Stimulated activated naive CD8-positive, alpha-beta T cell treated with anti-CD3 and anti-CD28 coated beads, Interleukin-15, amount 100 ng/mL, for 72 hours (primary cell): ENCODE measurements around the gene MOXD1.
"Not testable (repeated sequence)": the region's sequence is repeated elsewhere in the genome, so short reads cannot be mapped to it uniquely, and the experiment has no call there.

Source experiments
- ATAC-seq: fragments of 150-1000 bp; cut with Tn5 transposase; 2 replicates; pipeline ENCODE4 v1.10.0; 2021; ENCODE audit warnings: mild to moderate bottlenecking, moderate library complexity
- DNase-seq, 2 donors: peaks; one replicate each; pipeline ENCODE4 v3.0.0; 2021 to 2022
- H3K27ac Mint-ChIP-seq, 2 donors: one replicate each; pipeline ENCODE4 v1.8.0; 2022; ENCODE audit warnings: mild to moderate bottlenecking in 2 of 2, mixed read lengths in 2 of 2, moderate library complexity in 2 of 2
- H3K27me3 Mint-ChIP-seq: one replicate; pipeline ENCODE4 v1.8.0; 2022; ENCODE audit warnings: mixed read lengths
- H3K4me1 Mint-ChIP-seq: one replicate; pipeline ENCODE4 v1.8.0; 2022; ENCODE audit warnings: mild to moderate bottlenecking, mixed read lengths
- H3K4me3 Mint-ChIP-seq, 2 donors: one replicate each; pipeline ENCODE4 v1.8.0; 2022; ENCODE audit warnings: mild to moderate bottlenecking in 2 of 2, mixed read lengths in 2 of 2, moderate library complexity in 1 of 2
- H3K9me3 Mint-ChIP-seq, 2 donors: one replicate each; pipeline ENCODE4 v1.8.0; 2022; ENCODE audit warnings: mixed read lengths in 2 of 2

MOXD1 gene

DNA sequence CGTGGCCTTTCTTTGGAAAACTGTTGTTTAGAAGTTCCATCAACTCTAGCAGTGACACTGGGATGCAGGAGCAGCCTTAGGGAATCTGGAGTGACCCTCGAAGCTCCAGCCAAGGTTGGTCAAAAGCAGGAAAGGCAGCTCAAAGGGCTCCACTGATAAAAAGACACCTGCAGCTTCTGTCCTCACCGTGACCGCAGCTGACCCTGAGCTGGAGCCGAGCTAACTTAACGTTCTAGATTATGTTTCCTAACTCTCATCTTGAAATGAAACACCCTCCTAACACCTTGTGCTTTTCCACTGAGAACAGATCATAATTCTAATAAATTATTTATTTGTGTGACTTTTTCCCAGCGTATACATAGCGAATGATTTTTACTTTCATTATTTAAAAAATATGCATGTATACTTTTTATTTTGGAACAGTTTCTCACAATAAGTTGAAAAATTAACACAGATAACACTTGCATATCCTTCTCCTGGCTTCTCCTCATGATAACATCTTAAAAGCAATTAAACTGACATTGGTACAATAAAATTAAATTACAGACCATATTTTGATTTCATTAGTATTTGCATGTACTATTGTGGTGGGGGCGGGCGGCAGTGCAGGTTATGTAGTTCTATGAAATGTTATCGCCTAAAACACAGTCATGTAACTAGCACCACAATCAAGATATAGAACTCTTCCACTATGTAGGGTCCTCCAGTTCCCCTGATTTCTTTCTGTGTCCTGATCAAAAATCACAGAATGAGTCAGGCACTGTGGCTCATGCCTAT is 116.1 kb downstream of the MOXD1 start:
- peaks cover 16% of the 10 kb centered on the region for H3K27me3 Mint-ChIP-seq
- no peaks in the 10 kb centered on the region for H3K4me1 Mint-ChIP-seq
- ATAC-seq (no peak), DNase-seq (no peak)
- no peak overlapping the region for H3K27ac Mint-ChIP-seq
- H3K4me3 Mint-ChIP-seq: no peak overlapping the region
- H3K9me3 Mint-ChIP-seq: no peaks in the 10 kb centered on the region

DNA sequence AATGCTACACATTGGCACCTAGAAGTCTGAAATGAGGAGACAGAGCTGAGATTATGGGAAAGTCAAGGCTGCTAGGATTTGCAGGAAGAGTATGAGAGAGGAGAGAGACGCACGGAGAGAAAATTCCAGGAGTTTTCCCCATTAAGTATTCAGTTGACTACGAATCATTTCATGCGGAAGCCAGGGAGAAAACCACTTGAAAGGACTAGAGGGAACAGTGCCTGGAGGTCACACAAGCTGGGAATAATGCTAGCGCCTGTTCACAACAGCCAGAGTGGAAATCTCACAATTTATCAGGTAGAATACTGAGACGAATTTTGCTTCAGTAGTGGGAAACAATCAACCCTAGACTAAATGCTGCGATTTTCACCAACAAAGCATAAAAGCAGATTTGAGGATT is 118.6 kb downstream of the MOXD1 start:
- peaks cover 7% of the 10 kb centered on the region for H3K27me3 Mint-ChIP-seq
- no peaks in the 10 kb centered on the region for H3K4me1 Mint-ChIP-seq
- DNase-seq (no peak), ATAC-seq (no peak)
- no peak overlapping the region for H3K4me3 Mint-ChIP-seq
- no peaks in the 10 kb centered on the region for H3K9me3 Mint-ChIP-seq
- H3K27ac Mint-ChIP-seq: no peak overlapping the region

DNA sequence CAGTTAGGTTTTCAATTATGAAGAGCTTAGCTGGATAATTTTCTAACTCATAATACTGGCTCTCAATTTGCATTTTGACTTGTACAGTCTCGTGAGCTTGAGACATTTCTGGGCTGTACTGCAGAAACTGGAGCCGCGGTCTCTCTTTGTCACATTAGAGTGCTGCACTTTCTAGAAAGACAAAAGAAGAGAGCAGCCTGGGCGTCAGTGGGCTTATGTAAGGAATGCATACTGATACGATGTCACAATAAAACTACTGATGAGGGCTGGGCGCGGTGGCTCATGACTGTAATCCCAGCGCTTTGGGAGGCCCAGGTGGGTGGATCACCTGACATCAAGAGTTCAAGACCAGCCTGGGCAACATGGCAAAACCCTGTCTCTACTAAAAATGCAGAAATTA is 120.8 kb downstream of the MOXD1 start:
- H3K9me3 Mint-ChIP-seq: no peaks in the 10 kb centered on the region
- ATAC-seq: no peak
- no peaks in the 10 kb centered on the region for H3K4me1 Mint-ChIP-seq
- no peak overlapping the region for H3K4me3 Mint-ChIP-seq
- H3K27me3 Mint-ChIP-seq: peaks cover 13% of the 10 kb centered on the region
- H3K27ac Mint-ChIP-seq: no peak overlapping the region
- DNase-seq: no peak

DNA sequence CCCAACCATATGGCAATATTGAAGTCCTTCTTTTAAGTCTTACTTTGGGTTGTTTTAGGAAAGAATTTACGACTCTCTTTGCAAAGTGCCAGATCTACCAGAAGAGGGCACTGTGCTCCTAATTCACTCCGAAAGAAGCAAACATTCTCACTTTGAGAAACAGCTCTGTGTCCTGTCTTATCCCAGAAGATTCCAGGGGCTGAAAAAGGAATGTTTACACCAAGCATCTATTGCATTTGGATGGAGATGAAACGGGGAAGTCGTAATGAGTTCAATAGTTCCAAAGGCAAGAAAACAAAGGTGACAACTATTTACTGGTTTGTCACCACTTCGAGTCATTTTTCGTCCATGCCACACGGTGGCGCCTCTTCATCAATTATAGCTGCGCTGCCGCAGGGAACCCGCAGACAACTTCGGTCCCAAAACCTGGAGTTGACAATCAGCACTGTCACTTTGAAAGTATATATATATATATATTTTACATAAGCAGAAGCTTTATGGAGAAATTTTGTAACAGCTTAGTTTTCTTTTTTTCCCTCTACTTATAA is 121.6 kb downstream of the MOXD1 start:
- H3K4me3 Mint-ChIP-seq: peak overlapping the region; percentile 75 to 86
- no peak overlapping the region for H3K27ac Mint-ChIP-seq
- peaks cover 21% of the 10 kb centered on the region for H3K27me3 Mint-ChIP-seq
- no peaks in the 10 kb centered on the region for H3K4me1 Mint-ChIP-seq
- ATAC-seq: peak; percentile 65
- no peaks in the 10 kb centered on the region for H3K9me3 Mint-ChIP-seq
- DNase-seq: peak; percentile 68 to 71

DNA sequence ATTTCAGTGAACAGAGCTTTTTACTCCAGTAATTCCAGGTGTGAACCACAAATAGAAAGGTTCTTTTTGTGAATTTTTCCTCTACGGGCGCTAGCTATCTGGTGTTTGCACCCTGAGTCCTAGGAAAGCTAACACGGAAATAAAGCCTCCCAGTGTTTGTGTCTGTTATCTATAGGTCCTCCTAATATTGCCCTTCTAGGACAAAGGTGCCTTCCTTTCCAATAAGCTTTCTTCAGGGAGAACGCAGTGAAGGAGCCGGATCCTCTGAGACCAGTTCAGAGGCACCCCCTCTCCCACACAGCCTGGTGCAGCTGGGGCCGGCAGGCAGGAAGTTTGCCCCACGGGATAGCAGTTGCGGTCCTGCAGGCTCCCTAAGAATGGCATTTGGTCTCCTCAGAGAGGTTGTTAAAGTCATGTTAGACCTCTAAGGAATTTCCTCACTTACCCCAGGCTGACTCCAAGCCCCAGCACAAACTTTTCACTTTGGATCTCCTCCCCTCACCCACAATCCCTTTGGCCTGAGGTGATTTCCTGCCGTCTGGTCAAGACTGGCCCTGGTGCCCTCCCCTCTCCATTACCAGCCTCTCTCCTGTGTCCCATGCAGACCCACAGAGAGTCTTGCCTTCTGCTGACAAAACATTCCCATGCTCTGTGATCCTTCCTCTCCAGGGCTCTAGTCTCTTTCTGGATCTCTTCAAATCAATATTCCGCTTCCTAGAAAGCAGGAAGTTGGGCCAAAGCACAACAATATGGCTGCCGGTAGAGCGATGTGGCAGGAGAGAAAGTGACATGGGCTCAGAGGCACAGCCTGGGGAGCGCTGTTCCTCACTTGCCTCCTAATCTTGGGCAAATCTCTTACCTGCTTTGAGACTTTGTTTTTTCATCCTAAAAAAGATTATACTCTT is 126.0 kb downstream of the MOXD1 start:
- peak overlapping the region in 1 of 2 donors; percentile 82 for H3K27ac Mint-ChIP-seq
- H3K27me3 Mint-ChIP-seq: peaks cover 13% of the 10 kb centered on the region
- DNase-seq (no peak), ATAC-seq (no peak)
- H3K9me3 Mint-ChIP-seq: no peaks in the 10 kb centered on the region
- H3K4me3 Mint-ChIP-seq: no peak overlapping the region
- H3K4me1 Mint-ChIP-seq: no peaks in the 10 kb centered on the region

DNA sequence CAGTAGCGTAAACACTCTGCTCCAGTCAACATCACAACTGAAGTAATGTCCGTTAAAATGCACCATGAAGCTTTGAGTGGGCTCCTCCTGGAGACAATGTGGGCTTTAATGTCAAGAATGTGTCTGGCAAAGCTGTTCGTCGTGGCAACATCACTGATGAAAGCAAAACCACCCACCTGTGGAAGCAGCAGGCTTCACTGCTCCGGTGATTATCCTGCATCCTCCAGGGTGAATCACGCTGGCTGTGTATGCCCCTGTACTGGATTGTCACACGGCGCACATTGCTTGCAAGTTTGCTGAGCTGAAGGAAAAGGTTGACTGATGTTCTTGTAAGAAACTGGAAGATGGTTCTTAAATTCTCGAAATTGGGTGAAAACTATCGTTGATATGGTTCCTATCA is 128.5 kb downstream of the MOXD1 start:
- no peak for ATAC-seq
- H3K27me3 Mint-ChIP-seq: peaks cover 13% of the 10 kb centered on the region
- H3K4me3 Mint-ChIP-seq: no peak overlapping the region
- H3K27ac Mint-ChIP-seq: no peak overlapping the region
- no peaks in the 10 kb centered on the region for H3K4me1 Mint-ChIP-seq
- no peak for DNase-seq
- no peaks in the 10 kb centered on the region for H3K9me3 Mint-ChIP-seq

DNA sequence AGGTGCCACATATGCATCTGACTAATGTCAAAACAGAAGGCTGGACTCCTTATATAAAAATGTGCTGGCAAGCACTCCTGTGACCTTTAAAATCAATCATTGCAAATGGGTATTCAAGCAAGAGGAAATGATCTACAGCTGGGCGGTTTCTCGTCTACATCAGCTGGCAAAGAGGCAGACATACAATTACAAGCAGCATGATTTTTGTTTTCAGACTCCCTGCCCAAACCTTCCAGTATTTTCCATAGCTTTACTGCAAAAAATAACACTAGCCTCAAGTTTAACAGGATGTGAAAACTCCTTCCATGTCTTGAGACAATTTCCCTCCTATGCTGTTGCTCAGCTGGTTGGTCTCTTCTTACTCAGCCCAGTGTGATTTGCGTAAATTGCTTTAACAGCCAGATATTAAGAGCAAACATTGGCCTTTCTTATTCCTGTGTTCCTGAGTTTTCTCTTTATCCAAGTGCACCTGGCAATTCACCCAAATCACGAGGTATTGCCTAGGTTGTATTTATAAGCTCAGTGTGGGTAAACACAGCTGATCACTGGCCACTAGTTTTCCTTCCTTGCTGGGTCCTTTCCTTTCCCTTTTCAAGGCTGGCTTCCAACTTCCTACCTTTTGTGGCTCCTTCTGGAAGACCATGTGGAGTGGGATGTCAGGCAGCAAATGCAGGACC is 130.4 kb downstream of the MOXD1 start:
- peaks cover 12% of the 10 kb centered on the region for H3K27me3 Mint-ChIP-seq
- H3K4me3 Mint-ChIP-seq: no peak overlapping the region
- H3K27ac Mint-ChIP-seq: no peak overlapping the region
- H3K4me1 Mint-ChIP-seq: no peaks in the 10 kb centered on the region
- no peaks in the 10 kb centered on the region for H3K9me3 Mint-ChIP-seq
- ATAC-seq (no peak), DNase-seq (no peak)

DNA sequence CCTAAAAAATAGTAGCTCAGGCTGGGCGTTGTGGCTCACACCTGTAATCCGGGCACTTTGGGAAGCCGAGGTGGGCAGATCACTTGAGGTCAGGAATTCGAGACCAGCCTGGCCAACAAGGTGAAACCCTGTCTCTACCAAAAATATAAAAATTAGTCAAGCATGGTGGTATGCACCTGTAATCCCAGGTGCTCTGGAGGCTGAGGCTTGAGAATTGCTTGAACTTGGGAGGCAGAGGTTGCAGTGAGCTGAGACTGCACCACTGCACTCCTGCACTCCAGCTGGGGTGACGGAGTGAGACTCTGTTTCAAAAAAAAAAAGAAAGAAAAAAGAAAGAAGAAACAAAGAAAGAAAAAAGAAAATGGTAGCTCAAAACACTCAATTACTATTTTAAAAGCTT is 132.6 kb downstream of the MOXD1 start:
- not testable (repeated sequence) for H3K4me1 Mint-ChIP-seq, DNase-seq, H3K9me3 Mint-ChIP-seq, H3K27ac Mint-ChIP-seq, ATAC-seq, H3K4me3 Mint-ChIP-seq, H3K27me3 Mint-ChIP-seq

DNA sequence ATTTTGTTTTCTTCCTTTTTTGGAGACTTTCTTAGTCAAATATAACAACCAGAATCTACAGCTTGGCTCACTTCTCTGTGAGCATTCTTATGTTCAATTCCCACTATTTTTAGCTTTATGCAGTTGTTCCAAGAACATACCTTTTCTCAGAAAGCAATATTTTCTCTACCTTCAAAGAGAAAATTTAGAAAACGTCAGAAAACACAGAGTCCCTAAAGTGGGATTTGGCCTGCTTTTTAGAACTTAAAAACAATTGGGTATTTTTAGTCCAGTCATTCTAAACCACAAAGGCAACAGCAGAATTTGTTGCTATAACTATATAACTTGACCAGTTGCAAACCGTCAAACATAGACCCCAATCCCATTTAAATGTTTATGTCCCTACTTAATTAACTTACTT is 133.1 kb downstream of the MOXD1 start:
- Mint-ChIP-seq H3K27ac (no peak overlapping the region), H3K27me3 (no peaks in the 10 kb centered on the region), H3K4me1 (no peaks in the 10 kb centered on the region), H3K4me3 (no peak overlapping the region), H3K9me3 (no peaks in the 10 kb centered on the region)
- DNase-seq (no peak), ATAC-seq (no peak)

DNA sequence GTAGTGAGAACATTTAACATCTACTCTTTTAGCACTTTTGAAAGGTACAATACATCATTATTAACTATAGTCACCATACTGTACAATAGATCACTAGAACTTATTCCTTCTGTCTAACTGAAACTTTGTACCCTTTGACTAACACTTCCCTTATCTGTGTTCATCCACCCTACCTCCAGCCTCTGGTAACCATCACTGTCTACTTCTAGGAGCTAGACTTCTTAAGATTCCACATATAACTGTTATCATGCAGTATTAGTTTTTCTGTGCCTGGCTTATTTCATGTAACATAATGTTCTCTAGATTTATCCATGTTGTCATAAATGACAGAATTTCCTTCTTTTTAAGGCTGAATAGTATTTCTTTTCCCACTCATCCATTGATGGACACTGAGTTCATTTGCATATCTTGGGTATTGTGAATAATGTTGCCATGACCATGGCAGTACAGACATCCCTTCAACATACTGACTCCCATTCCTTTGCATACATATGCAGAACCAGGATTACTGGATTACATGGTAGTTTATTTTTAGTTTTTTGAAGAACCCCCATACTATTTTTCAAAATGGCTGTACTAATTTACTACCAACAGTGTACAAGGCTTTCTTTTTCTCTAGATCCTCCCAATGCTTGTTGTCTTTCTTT is 135.7 kb downstream of the MOXD1 start:
- no peaks in the 10 kb centered on the region for H3K9me3 Mint-ChIP-seq
- peaks cover 8% of the 10 kb centered on the region for H3K27me3 Mint-ChIP-seq
- ATAC-seq (no peak), DNase-seq (no peak)
- no peaks in the 10 kb centered on the region for H3K4me1 Mint-ChIP-seq
- H3K4me3 Mint-ChIP-seq: no peak overlapping the region
- H3K27ac Mint-ChIP-seq: no peak overlapping the region

DNA sequence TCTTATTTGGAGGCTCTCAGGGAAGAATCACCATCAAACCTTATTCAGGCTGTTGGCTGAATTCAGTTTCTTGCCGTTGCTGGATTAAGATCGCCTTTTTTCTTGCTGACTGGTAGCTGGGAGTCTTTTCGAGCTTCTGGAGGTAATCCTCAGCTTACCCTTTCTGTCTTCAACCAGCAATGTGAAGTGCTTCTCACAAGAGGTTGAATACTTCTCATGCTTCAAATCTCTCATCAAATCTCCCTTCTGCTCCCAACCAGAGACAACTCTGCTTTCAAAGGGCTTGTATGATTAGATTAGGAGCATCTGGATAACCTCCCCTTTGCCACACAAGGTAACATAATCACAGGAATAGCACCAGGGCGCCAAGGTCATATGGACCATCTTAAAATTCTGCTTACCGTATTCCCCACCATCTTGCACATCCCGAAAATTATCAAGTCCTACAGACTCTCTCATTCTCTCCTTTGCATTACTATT is 137.2 kb downstream of the MOXD1 start:
- ATAC-seq (no peak), DNase-seq (no peak)
- Mint-ChIP-seq H3K4me1 (no peaks in the 10 kb centered on the region), H3K27ac (no peak overlapping the region), H3K27me3 (peaks cover 8% of the 10 kb centered on the region), H3K4me3 (no peak overlapping the region), H3K9me3 (no peaks in the 10 kb centered on the region)

DNA sequence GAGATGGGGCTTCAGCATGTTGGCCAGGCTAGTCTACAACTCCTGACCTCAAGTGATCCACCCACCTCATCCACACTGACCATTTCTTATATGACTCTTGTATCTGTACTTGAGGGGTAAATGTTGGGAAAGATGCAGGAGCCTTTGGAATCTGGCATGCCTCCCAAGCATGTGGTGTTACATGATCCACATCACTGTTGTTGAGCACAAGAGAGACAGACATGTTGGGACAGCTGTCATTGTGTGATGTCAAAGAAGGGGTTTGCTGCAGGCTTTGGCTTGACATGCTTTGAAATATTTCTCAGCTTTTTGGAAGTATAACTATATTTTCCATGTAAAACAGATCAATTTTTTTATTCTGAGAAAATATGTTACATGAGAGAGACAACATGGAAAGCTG is 139.9 kb downstream of the MOXD1 start:
- no peak for ATAC-seq
- Mint-ChIP-seq H3K4me3 (no peak overlapping the region), H3K9me3 (no peaks in the 10 kb centered on the region), H3K27ac (no peak overlapping the region), H3K4me1 (no peaks in the 10 kb centered on the region), H3K27me3 (peaks cover 8% of the 10 kb centered on the region)
- no peak for DNase-seq

DNA sequence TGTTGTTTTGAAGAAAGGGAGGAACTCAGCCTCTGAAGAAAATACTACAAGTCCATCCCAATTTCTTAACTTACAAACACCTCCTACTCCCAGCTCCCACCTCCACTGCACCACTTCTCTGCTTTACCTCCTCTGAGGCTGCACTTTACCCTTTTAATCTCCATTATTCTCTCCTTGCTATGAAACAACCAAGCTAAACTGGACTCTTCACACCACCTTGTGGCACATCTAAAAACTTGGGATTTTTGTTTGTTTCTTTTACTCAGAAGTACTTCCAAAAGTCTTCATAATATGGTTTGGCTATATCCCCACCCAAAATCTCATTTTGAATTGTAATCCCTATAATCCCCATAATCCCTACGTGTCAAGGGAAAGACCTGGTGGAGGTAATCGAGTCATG is 142.2 kb downstream of the MOXD1 start:
- no peak for ATAC-seq
- Mint-ChIP-seq H3K4me3 (no peak overlapping the region), H3K9me3 (no peaks in the 10 kb centered on the region), H3K27ac (peak overlapping the region in 1 of 2 donors; percentile 19), H3K27me3 (peaks cover 17% of the 10 kb centered on the region), H3K4me1 (no peaks in the 10 kb centered on the region)
- DNase-seq: no peak

DNA sequence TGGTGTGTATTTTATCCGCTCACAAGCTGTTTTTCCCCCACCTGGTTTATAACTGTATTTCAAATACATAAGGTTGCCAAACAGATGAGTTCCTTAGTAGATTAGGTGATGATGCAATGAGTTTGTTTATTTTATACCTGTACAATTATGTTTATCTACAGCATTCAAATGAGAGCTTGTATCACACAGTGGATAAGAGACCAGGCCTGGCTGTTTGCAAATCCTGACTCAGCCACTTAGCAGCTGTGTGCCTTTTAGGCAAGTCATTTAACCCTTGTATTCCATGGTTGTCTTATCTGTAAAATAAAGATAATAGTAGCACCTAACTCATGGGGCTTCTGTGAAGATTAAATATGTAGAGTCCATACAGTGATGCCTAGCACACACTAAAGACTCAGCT is 143.7 kb downstream of the MOXD1 start:
- Mint-ChIP-seq H3K27ac (no peak overlapping the region), H3K4me1 (no peaks in the 10 kb centered on the region)

DNA sequence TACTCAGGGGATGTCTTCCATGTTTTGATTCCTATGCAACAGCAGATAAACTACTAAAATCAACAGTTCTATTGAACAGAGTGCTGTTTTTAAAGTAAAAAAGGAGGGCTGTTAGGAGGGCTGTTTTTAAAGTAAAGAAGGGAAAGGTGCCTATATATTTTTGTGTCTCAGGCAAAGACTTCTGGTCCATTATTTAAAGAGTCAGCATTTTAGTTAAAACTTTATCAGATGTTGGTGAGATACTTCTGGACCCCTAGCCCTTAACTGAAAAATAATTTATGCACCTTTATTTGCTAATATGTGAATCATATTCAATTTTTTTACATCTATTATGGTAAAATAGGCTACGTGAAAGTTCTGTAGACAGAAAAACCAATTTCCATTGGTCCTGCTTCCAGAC is 144.8 kb downstream of the MOXD1 start:
- Mint-ChIP-seq H3K9me3 (no peaks in the 10 kb centered on the region), H3K27ac (no peak overlapping the region), H3K27me3 (peaks cover 17% of the 10 kb centered on the region), H3K4me3 (no peak overlapping the region), H3K4me1 (no peaks in the 10 kb centered on the region)
- ATAC-seq: no peak
- DNase-seq: no peak

More for the DNA sequence above, 143.7 kb downstream of the MOXD1 start:
- H3K27me3 Mint-ChIP-seq: peaks cover 17% of the 10 kb centered on the region
- no peaks in the 10 kb centered on the region for H3K9me3 Mint-ChIP-seq
- ATAC-seq (no peak), DNase-seq (no peak)
- no peak overlapping the region for H3K4me3 Mint-ChIP-seq
